BLaER1 (cell line): ENCODE measurements around the gene TFDP1.

Experiments used
- H3K27ac ChIP-seq: shearing (Covaris generic); formaldehyde crosslinking; 2 replicates; pipeline ENCODE4 v1.8.1; 2022
- H3K27me3 ChIP-seq: shearing (Covaris generic); formaldehyde crosslinking; 2 replicates; pipeline ENCODE4 v1.8.1; 2022
- H3K36me3 ChIP-seq: shearing (Covaris generic); formaldehyde crosslinking; 2 replicates; pipeline ENCODE4 v1.8.1; 2022
- H3K4me1 ChIP-seq: shearing (Covaris generic); formaldehyde crosslinking; 2 replicates; pipeline ENCODE4 v1.8.1; 2022
- H3K4me2 ChIP-seq: shearing (Covaris generic); formaldehyde crosslinking; 2 replicates; pipeline ENCODE4 v1.8.1; 2022
- H3K4me3 ChIP-seq: shearing (Covaris generic); formaldehyde crosslinking; 2 replicates; pipeline ENCODE4 v1.8.1; 2022
- H3K9ac ChIP-seq: shearing (Covaris generic); formaldehyde crosslinking; 2 replicates; pipeline ENCODE4 v1.8.1; 2022
- H3K9me3 ChIP-seq: shearing (Covaris generic); formaldehyde crosslinking; 2 replicates; pipeline ENCODE4 v1.8.1; 2022
- H4K20me1 ChIP-seq: shearing (Covaris generic); formaldehyde crosslinking; 2 replicates; pipeline ENCODE4 v1.8.1; 2022
- Cebpa-rat ChIP-seq: shearing (Covaris generic); IDR thresholded peaks from 2 replicates; pipeline ENCODE4 v1.8.1; 2022

Gene TFDP1

GRCh38 chr13:113542751-113543424 is 41.7 kb upstream of the TFDP1 start:
- no peak overlapping the region for H3K4me3 ChIP-seq
- H3K36me3 ChIP-seq: peaks cover 42% of the 10 kb centered on the region
- H3K9me3 ChIP-seq: peaks cover 24% of the 10 kb centered on the region
- no peak overlapping the region for H3K27ac ChIP-seq
- no peak overlapping the region for H3K9ac ChIP-seq
- no peak for TF ChIP-seq Cebpa-rat
- no peaks in the 10 kb centered on the region for H3K27me3 ChIP-seq
- no peak overlapping the region for H3K4me2 ChIP-seq
- H3K4me1 ChIP-seq: peaks cover 51% of the 10 kb centered on the region
- peaks cover 36% of the 10 kb centered on the region; the same call in 1 of the 2 replicates for H4K20me1 ChIP-seq

GRCh38 chr13:113544071-113544891 is 40.3 kb upstream of the TFDP1 start:
- Histone ChIP-seq H3K36me3 (peaks cover 55% of the 10 kb centered on the region), H3K9me3 (peaks cover 24% of the 10 kb centered on the region), H3K4me2 (no peak overlapping the region), H3K27ac (no peak overlapping the region), H3K4me1 (peaks cover 50% of the 10 kb centered on the region), H4K20me1 (peaks cover 46% of the 10 kb centered on the region; the same call in 1 of the 2 replicates), H3K27me3 (no peaks in the 10 kb centered on the region), H3K4me3 (no peak overlapping the region), H3K9ac (no peak overlapping the region)
- TF ChIP-seq Cebpa-rat: no peak

GRCh38 chr13:113544896-113545295 is 39.7 kb upstream of the TFDP1 start:
- H3K36me3 ChIP-seq: peaks cover 59% of the 10 kb centered on the region
- peaks cover 44% of the 10 kb centered on the region for H3K4me1 ChIP-seq
- H4K20me1 ChIP-seq: peaks cover 46% of the 10 kb centered on the region; the same call in 1 of the 2 replicates
- no peak overlapping the region for H3K27ac ChIP-seq
- H3K27me3 ChIP-seq: no peaks in the 10 kb centered on the region
- H3K4me2 ChIP-seq: no peak overlapping the region
- TF ChIP-seq Cebpa-rat: no peak
- H3K9me3 ChIP-seq: peaks cover 24% of the 10 kb centered on the region
- H3K9ac ChIP-seq: no peak overlapping the region
- no peak overlapping the region for H3K4me3 ChIP-seq

- TF ChIP-seq Cebpa-rat: no peak
- Histone ChIP-seq H3K9me3 (peaks cover 18% of the 10 kb centered on the region), H3K4me3 (no peak overlapping the region), H3K4me1 (peaks cover 38% of the 10 kb centered on the region), H3K27ac (peak overlapping the region; percentile 18), H3K36me3 (peaks cover 58% of the 10 kb centered on the region), H4K20me1 (peaks cover 46% of the 10 kb centered on the region; the same call in 1 of the 2 replicates), H3K27me3 (no peaks in the 10 kb centered on the region), H3K4me2 (no peak overlapping the region), H3K9ac (no peak overlapping the region)
Observed at GRCh38 chr13:113545455-113545930, 39.1 kb upstream of the TFDP1 start.

- H3K9ac ChIP-seq: peak overlapping the region; percentile 16; the same call in 1 of the 2 replicates
- no peak overlapping the region for H3K4me3 ChIP-seq
- H3K27ac ChIP-seq: peak overlapping the region; percentile 18
- H3K9me3 ChIP-seq: peaks cover 13% of the 10 kb centered on the region
- H3K27me3 ChIP-seq: no peaks in the 10 kb centered on the region
- peaks cover 46% of the 10 kb centered on the region; the same call in 1 of the 2 replicates for H4K20me1 ChIP-seq
- TF ChIP-seq Cebpa-rat: no peak
- H3K4me1 ChIP-seq: peaks cover 36% of the 10 kb centered on the region
- H3K4me2 ChIP-seq: peak overlapping the region; percentile 11; the same call in 1 of the 2 replicates
- H3K36me3 ChIP-seq: peaks cover 55% of the 10 kb centered on the region
Observed at GRCh38 chr13:113545931-113546516, 38.5 kb upstream of the TFDP1 start.

- peak overlapping the region; percentile 16; the same call in 1 of the 2 replicates for H3K9ac ChIP-seq
- no peak overlapping the region for H3K4me3 ChIP-seq
- H4K20me1 ChIP-seq: peaks cover 46% of the 10 kb centered on the region; the same call in 1 of the 2 replicates
- H3K36me3 ChIP-seq: peaks cover 56% of the 10 kb centered on the region
- peaks cover 7% of the 10 kb centered on the region for H3K9me3 ChIP-seq
- peaks cover 36% of the 10 kb centered on the region for H3K4me1 ChIP-seq
- TF ChIP-seq Cebpa-rat: no peak
- H3K4me2 ChIP-seq: peak overlapping the region; percentile 11; the same call in 1 of the 2 replicates
- H3K27ac ChIP-seq: peak overlapping the region; percentile 18
- no peaks in the 10 kb centered on the region for H3K27me3 ChIP-seq
Observed at GRCh38 chr13:113546571-113547237, 37.8 kb upstream of the TFDP1 start.

GRCh38 chr13:113547238-113547971 is 37.1 kb upstream of the TFDP1 start:
- no peak overlapping the region for H3K4me3 ChIP-seq
- H3K36me3 ChIP-seq: peaks cover 59% of the 10 kb centered on the region
- H3K9ac ChIP-seq: no peak overlapping the region
- H3K9me3 ChIP-seq: peaks cover 4% of the 10 kb centered on the region
- no peak overlapping the region for H3K4me2 ChIP-seq
- peaks cover 42% of the 10 kb centered on the region for H3K4me1 ChIP-seq
- no peaks in the 10 kb centered on the region for H3K27me3 ChIP-seq
- TF ChIP-seq Cebpa-rat: no peak
- H4K20me1 ChIP-seq: peaks cover 46% of the 10 kb centered on the region; the same call in 1 of the 2 replicates
- 0 out of 2 replicates have a peak overlapping the region, but pooled peaks have one; percentile 26 for H3K27ac ChIP-seq

- H3K9ac ChIP-seq: no peak overlapping the region
- no peak for TF ChIP-seq Cebpa-rat
- H3K9me3 ChIP-seq: no peaks in the 10 kb centered on the region
- H3K36me3 ChIP-seq: peaks cover 55% of the 10 kb centered on the region
- H3K4me3 ChIP-seq: no peak overlapping the region
- H3K27ac ChIP-seq: no peak overlapping the region
- no peaks in the 10 kb centered on the region for H3K27me3 ChIP-seq
- no peak overlapping the region for H3K4me2 ChIP-seq
- peaks cover 50% of the 10 kb centered on the region for H3K4me1 ChIP-seq
- H4K20me1 ChIP-seq: peaks cover 46% of the 10 kb centered on the region; the same call in 1 of the 2 replicates
Observed at GRCh38 chr13:113548171-113548641, 36.3 kb upstream of the TFDP1 start.
